SIG-M5 treated with dmso at 0.1 percent for 504 hours (cell line): ENCODE results near the gene RBBP7.

Experiments used
- DNase-seq: peaks from one replicate; lab custom pipeline; 2025; ENCODE audit not compliant: unreplicated experiment; lab: John Stamatoyannopoulos, UW

Gene RBBP7

GRCh38 chrX:16827225-16827624, 42.9 kb downstream of the RBBP7 start:
- DNase-seq = no peak

DNA sequence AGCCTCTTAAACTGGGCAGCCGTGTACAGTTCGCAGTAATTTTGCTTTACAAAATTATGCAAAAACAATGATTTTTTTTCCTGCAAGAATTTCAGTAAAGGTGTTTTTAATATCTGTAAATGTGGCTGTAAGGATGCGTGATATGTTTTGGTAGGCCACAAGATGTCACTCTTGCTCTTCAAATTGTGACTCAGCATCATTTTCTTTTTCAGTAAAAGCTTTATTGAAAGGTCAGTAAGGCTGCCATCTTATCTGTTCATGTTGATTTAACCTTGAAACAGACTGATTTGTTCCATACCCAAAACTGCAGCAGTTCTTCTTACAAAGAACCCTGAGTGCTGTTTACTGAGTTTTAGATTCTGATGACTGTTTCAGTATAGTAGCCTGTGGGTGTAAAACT, 44.0 kb downstream of the RBBP7 start:
- peak; percentile 58 for DNase-seq

GRCh38 chrX:16825264-16826035, 44.7 kb downstream of the RBBP7 start:
- DNase-seq = no peak

DNA sequence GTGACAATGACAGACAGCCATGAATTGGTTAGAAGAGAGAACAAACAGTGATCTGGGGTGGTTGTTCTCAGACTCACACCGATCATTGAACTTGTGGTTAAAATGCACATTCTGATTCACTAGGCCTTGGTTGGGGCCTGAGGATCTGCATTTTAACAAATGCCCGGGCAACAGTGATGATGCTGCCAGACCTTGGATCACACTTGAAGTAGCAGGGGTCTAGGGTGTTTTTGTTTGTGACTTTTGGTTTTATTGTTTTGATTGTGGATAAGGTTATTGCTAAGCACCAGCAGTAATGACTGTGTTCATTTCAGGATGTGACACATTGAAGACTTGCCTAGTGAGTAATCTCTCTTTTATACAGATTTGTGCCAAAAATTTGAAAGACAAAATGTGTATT, 47.4 kb downstream of the RBBP7 start:
- no peak for DNase-seq

GRCh38 chrX:16819634-16820033, 50.5 kb downstream of the RBBP7 start:
- DNase-seq = no peak

- DNase-seq = peak; percentile 21
Measured at GRCh38 chrX:16814597-16814996, 55.6 kb downstream of the RBBP7 start.

DNA sequence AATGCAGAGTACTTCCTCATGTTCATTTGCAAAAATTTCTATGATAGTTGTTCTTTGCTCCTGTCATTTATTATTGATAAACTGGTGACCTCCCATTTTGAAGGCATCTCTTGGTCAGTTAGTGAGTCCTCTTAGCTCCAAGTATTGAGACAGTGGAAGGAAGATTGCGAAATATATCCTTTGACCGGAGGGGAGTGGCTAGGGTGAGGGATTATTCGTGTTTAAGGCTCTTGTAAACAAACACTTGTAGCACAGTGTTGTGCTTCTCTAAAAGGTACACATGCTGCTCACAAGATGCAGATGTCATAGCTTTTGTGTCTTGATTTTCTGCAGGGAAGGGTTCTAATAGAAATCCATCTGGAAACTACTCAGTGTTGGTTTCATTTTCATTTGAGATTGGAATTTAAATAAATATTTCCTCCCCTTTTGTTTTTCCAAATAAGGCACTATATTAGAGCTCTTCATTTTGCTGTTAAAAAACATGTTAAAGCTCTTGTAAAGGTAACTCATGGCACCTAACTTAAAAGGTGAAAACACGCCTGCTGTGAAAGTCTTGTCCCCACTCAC, 62.1 kb downstream of the RBBP7 start:
- peak; percentile 21 for DNase-seq

GRCh38 chrX:16807548-16807947, 62.6 kb downstream of the RBBP7 start:
- DNase-seq = peak; percentile 20

DNA sequence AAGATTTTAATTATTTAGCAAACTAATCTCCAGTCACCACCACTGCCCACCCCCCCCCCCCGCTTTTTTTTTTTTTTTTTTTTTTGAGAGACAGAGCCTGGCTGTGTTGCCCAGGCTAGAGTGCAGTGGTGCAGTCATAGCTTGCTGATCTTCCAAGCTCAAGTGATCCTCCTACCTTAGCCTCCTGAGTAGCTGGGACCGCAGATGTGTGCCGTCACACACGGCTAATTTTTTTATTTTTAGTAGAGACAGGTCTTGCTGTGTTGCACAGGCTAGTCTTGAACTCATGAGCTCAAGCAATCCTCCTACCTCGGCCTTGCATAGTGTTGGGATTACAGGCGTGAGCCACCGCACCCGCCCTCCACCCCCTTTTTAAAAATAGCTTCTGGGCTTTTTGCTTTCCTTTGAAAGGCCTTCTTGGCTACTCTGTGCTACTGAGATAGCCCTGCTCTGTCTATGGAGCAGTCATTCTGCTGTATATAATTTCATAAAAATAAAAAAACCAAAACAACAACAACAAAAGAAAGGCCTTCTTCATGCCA, 65.2 kb downstream of the RBBP7 start:
- no peak for DNase-seq

GRCh38 chrX:16797841-16798240, 72.3 kb downstream of the RBBP7 start:
- DNase-seq = no peak

- DNase-seq = no peak
Measured at GRCh38 chrX:16797358-16797757, 72.8 kb downstream of the RBBP7 start.

DNA sequence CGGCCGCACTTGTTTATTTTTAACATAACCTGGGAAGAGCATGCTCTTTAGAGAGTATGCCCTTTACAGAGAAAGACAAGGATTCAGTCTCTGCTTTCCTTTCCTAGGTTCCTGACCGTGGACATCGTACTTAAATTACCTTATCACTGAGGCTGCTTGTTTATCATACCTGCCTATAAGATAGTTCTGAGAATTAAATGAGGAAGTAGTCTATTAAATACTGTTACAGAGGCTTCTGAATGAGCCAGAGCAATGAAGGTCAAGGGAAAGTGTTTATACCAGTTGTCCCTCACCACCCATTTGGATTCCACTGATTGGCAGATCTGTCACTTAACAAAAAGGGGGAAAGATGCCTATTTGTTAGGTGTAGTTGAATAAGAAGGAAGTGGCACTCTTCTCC, 73.9 kb downstream of the RBBP7 start:
- DNase-seq = no peak
